Esophagus muscularis mucosa (tissue), 4 donors: Measurements from ENCODE around the gene ARID1B. TPM values are rescaled to one million over a fixed set of nuclear protein-coding genes. Genes with fewer than 3 reads are reported as not detected.

ENCODE experiments used
- DNase-seq: peaks from one replicate; pipeline ENCODE4 v3.0.0-alpha.2; 2017; ENCODE audit errors: extremely low spot score
- H3K27ac ChIP-seq, 4 donors: fragments of 200-600 bp; sonication (generic); replicated peaks in 1 of 4; 1 replicate in 3 of 4; 2 replicates in 1 of 4; pipeline ENCODE4 v1.5.1; 2016 to 2019; ENCODE audit warnings: mild to moderate bottlenecking in 1 of 4
- H3K27me3 ChIP-seq, 4 donors: fragments of 200-600 bp; sonication (generic); one replicate each; pipeline versions ENCODE4 v1.5.1 to v1.6.0; 2016 to 2019
- H3K36me3 ChIP-seq, 4 donors: fragments of 200-600 bp; sonication (generic); one replicate each; pipeline ENCODE4 v1.5.1; 2016 to 2019
- H3K4me1 ChIP-seq, 4 donors: fragments of 200-600 bp; sonication (generic); one replicate each; pipeline ENCODE4 v1.5.1; 2016 to 2019
- H3K4me3 ChIP-seq, 4 donors: fragments of 200-600 bp; sonication (generic); 1 replicate in 2 of 4; 2 replicates in 2 of 4; pipeline ENCODE4 v1.5.1; 2016 to 2019; ENCODE audit warnings: mild to moderate bottlenecking in 4 of 4, moderate library complexity in 1 of 4
- H3K9me3 ChIP-seq, 4 donors: fragments of 200-600 bp; sonication (generic); 1 replicate in 3 of 4; 2 replicates in 1 of 4; pipeline ENCODE4 v1.5.1; 2016 to 2019
- CTCF ChIP-seq, 3 experiments: fragments of 200-600 bp in 2 of 3; fragments of 450-650 bp in 1 of 3; sonication (generic) in 2 of 3; IDR thresholded peaks; one replicate each; pipeline ENCODE4 v1.5.1; 2017 to 2019; ENCODE audit warnings: antibody characterized with exemption in 3 of 3, mild to moderate bottlenecking in 2 of 3, moderate library complexity in 1 of 3
- EP300 ChIP-seq: sonication (generic); formaldehyde crosslinking; IDR thresholded peaks from one replicate; pipeline ENCODE4 v1.6.1; 2017; ENCODE audit warnings: antibody characterized with exemption
- POLR2A ChIP-seq: fragments of 450-650 bp; IDR thresholded peaks from one replicate; pipeline ENCODE4 v1.6.1; 2017; ENCODE audit warnings: antibody characterized with exemption, moderate library complexity, mild to moderate bottlenecking, low read depth
- POLR2AphosphoS5 ChIP-seq, 2 donors: sonication (generic); formaldehyde crosslinking; IDR thresholded peaks; one replicate each; pipeline ENCODE4 v1.6.1; 2017; ENCODE audit warnings: antibody characterized with exemption in 2 of 2
- WGBS: methylation state at CpG from one replicate; pipeline ENCODE4 v1.1.5; 2018; 5-methylcytosine and 5-hydroxymethylcytosine counted together
- intact Hi-C: fragments of 100-400 bp; cut with DNase I; formaldehyde crosslinking; loops from one replicate; pipeline ENCODE4 v1.15.1; 2023
- total RNA-seq, 4 donors: library from RNA; depleted of rRNA; stranded (reverse); fragments of >200 nt; gene quantifications; one replicate each; pipeline versions ENCODE4 v1.1.0 to v1.2.1, GENCODE V29; 2016

ARID1B gene
- total RNA-seq, 4 donors from 2014 or later, result 55.0 to 87.2 (median 72.7) TPM

- whole genome bisulfite sequencing, result 61% methylated on average over 18 of the region's 25 CpGs
- intact Hi-C loops, result no loop called here
- TF ChIP-seq POLR2AphosphoS5 (IDR thresholded peaks at IDR 0.05) (peak; percentile 23 to 57), EP300 (no peak), CTCF (IDR thresholded peaks at IDR 0.05) (no peak), POLR2A (no peak)
- Histone ChIP-seq H3K27ac (peak overlapping the region; percentile 61 to 72 (median 65)), H3K4me3 (no peak overlapping the region), H3K9me3 (no peaks in the 10 kb centered on the region), H3K27me3 (no peaks in the 10 kb centered on the region), H3K36me3 (peaks cover 0 to 22% (median 0%) of the 10 kb centered on the region in 4 donors), H3K4me1 (peaks cover 39 to 51% (median 48%) of the 10 kb centered on the region in 4 donors)
- no peak for DNase-seq
Observed at GRCh38 chr6:157148391-157149323, 371.5 kb downstream of the ARID1B start.

GRCh38 chr6:157150076-157150475 is 372.9 kb downstream of the ARID1B start:
- intact Hi-C loops, result no loop called here
- Histone ChIP-seq H3K27ac (no peak overlapping the region), H3K4me1 (peaks cover 25 to 37% (median 34%) of the 10 kb centered on the region in 4 donors), H3K27me3 (no peaks in the 10 kb centered on the region), H3K36me3 (peaks cover 0 to 22% (median 0%) of the 10 kb centered on the region in 4 donors), H3K4me3 (no peak overlapping the region), H3K9me3 (no peaks in the 10 kb centered on the region)
- no peak for DNase-seq
- no peak for TF ChIP-seq CTCF (IDR thresholded peaks at IDR 0.05)
- no peak for TF ChIP-seq POLR2A
- no peak for TF ChIP-seq POLR2AphosphoS5 (IDR thresholded peaks at IDR 0.05)
- no peak for TF ChIP-seq EP300
- WGBS, result 96% methylated on average over 6 of the region's 6 CpGs

GRCh38 chr6:157151029-157151428 is 373.9 kb downstream of the ARID1B start:
- Histone ChIP-seq H3K27ac (no peak overlapping the region), H3K4me1 (peaks cover 17 to 27% (median 25%) of the 10 kb centered on the region in 4 donors)

GRCh38 chr6:157151989-157152388 is 374.8 kb downstream of the ARID1B start:
- no peak for DNase-seq
- Histone ChIP-seq H3K27me3 (no peaks in the 10 kb centered on the region), H3K4me3 (no peak overlapping the region), H3K9me3 (no peaks in the 10 kb centered on the region), H3K4me1 (peaks cover 17 to 22% (median 19%) of the 10 kb centered on the region in 4 donors), H3K27ac (no peak overlapping the region), H3K36me3 (peaks cover 0 to 28% (median 6%) of the 10 kb centered on the region in 4 donors)
- no peak for TF ChIP-seq POLR2A
- no peak for TF ChIP-seq POLR2AphosphoS5 (IDR thresholded peaks at IDR 0.05)
- no peak for TF ChIP-seq EP300
- TF ChIP-seq CTCF (IDR thresholded peaks at IDR 0.05), result no peak
- intact Hi-C loops, result no loop called here
- 76% methylated on average over 3 of the region's 3 CpGs for WGBS

More at GRCh38 chr6:157151029-157151428, 373.9 kb downstream of the ARID1B start:
- Histone ChIP-seq H3K9me3 (no peaks in the 10 kb centered on the region), H3K27me3 (no peaks in the 10 kb centered on the region), H3K36me3 (peaks cover 0 to 22% (median 0%) of the 10 kb centered on the region in 4 donors), H3K4me3 (no peak overlapping the region)
- intact Hi-C loops, result no loop called here
- DNase-seq, result no peak
- no peak for TF ChIP-seq POLR2A
- TF ChIP-seq POLR2AphosphoS5 (IDR thresholded peaks at IDR 0.05), result no peak
- no peak for TF ChIP-seq CTCF (IDR thresholded peaks at IDR 0.05)
- no peak for TF ChIP-seq EP300
- WGBS, result 89% methylated on average over 11 of the region's 11 CpGs
